B cell (primary cell): Measurements from ENCODE around the gene ZER1. TPM values are rescaled to one million over a fixed set of nuclear protein-coding genes. Genes with fewer than 3 reads are reported as not detected.

Source experiments
- ATAC-seq: fragments of 200-7000 bp; cut with Tn5 transposase; one replicate; pipeline ENCODE4 v1.10.0; 2021; ENCODE audit warnings: low read depth, mild to moderate bottlenecking, moderate number of reproducible peaks, moderate library complexity
- CTCF ChIA-PET: fragments of 350-600 bp; sonication (Branson Sonifier 250); formaldehyde crosslinking; loops from one replicate; lab custom pipeline; 2021; ENCODE audit warnings: antibody characterized with exemption, inconsistent platforms; lab: Charles Lee
- POLR2A ChIA-PET: fragments of 350-600 bp; sonication (Branson Sonifier 250); formaldehyde crosslinking; loops from one replicate; lab custom pipeline; 2021; ENCODE audit warnings: antibody characterized with exemption; lab: Charles Lee
- DNase-seq: peaks from one replicate; pipeline ENCODE4 v3.0.0; 2013
- H2AFZ ChIP-seq: 2 replicates; pipeline ENCODE4 v1.6.1; 2012; ENCODE audit warnings: mild to moderate bottlenecking, low read depth, low read length; ENCODE audit not compliant: insufficient read depth, poor library complexity, severe bottlenecking
- H3K27ac ChIP-seq, 2 donors: 1 replicate in 1 of 2; 2 replicates in 1 of 2; pipeline ENCODE4 v1.5.1; 2012 to 2013; ENCODE audit warnings: low read length in 2 of 2, mild to moderate bottlenecking in 2 of 2, moderate library complexity in 1 of 2
- H3K27me3 ChIP-seq, 4 experiments: fragments of 200-600 bp in 1 of 4; sonication (generic) in 1 of 4; replicated peaks in 1 of 4; 1 replicate in 2 of 4; 2 replicates in 2 of 4; pipeline versions ENCODE4 v1.6.1 to v1.7.0; 2013 to 2016; ENCODE audit warnings: low read length in 3 of 4, mild to moderate bottlenecking in 2 of 4, mixed read lengths in 1 of 4, moderate library complexity in 1 of 4; ENCODE audit not compliant: insufficient read depth in 4 of 4, control insufficient read depth in 3 of 4; ENCODE audit errors: control extremely low read depth in 1 of 4
- H3K36me3 ChIP-seq, 2 experiments: replicated peaks in 1 of 2; 1 replicate in 1 of 2; 2 replicates in 1 of 2; pipeline versions ENCODE4 v1.6.1 to v1.7.1; 2013; ENCODE audit warnings: low read length in 1 of 2; ENCODE audit not compliant: insufficient read depth in 2 of 2, control insufficient read depth in 1 of 2; ENCODE audit errors: control extremely low read depth in 1 of 2, extremely low read depth in 1 of 2
- H3K4me1 ChIP-seq, 2 donors: fragments of 200-600 bp in 1 of 2; sonication (generic) in 1 of 2; 1 replicate in 1 of 2; 2 replicates in 1 of 2; pipeline versions ENCODE4 v1.5.1 to v1.6.1; 2013 to 2017; ENCODE audit warnings: low read length in 2 of 2; ENCODE audit not compliant: control insufficient read depth in 2 of 2, insufficient read depth in 2 of 2
- H3K4me2 ChIP-seq: replicated peaks from 2 replicates; pipeline ENCODE3; 2012; ENCODE audit warnings: mild to moderate bottlenecking, low read depth, low read length; ENCODE audit not compliant: poor library complexity, severe bottlenecking
- H3K4me3 ChIP-seq, 5 experiments: fragments of 200-600 bp in 1 of 5; sonication (generic) in 1 of 5; 1 replicate in 3 of 5; 2 replicates in 2 of 5; pipeline versions ENCODE4 v1.5.1 to v1.7.0; 2011 to 2016; ENCODE audit warnings: low read length in 4 of 5, mild to moderate bottlenecking in 4 of 5, low read depth in 2 of 5, control low read depth in 1 of 5, moderate library complexity in 1 of 5; ENCODE audit not compliant: insufficient read depth in 1 of 5; ENCODE audit errors: control extremely low read depth in 1 of 5, extremely low read depth in 1 of 5
- H3K79me2 ChIP-seq: fragments of 200-600 bp; sonication (generic); one replicate; pipeline ENCODE4 v1.6.0; 2016; ENCODE audit warnings: low read length; ENCODE audit not compliant: control insufficient read depth, insufficient read depth
- H3K9ac ChIP-seq: fragments of 200-600 bp; sonication (generic); 2 replicates; pipeline ENCODE4 v1.6.1; 2017; ENCODE audit warnings: mild to moderate bottlenecking, low read length, moderate library complexity
- H3K9me3 ChIP-seq, 3 donors: one replicate each; pipeline versions ENCODE4 v1.6.1 to v1.7.1; 2013; ENCODE audit warnings: low read length in 2 of 3; ENCODE audit not compliant: control insufficient read depth in 2 of 3, insufficient read depth in 1 of 3; ENCODE audit errors: control extremely low read depth in 1 of 3
- H4K20me1 ChIP-seq: 2 replicates; pipeline ENCODE4 v1.6.0; 2012; ENCODE audit warnings: mild to moderate bottlenecking, low read length; ENCODE audit not compliant: insufficient read depth, control insufficient read depth, poor library complexity, severe bottlenecking
- H3K27ac Mint-ChIP-seq: one replicate; pipeline ENCODE4 v1.8.0; 2021; ENCODE audit warnings: mixed read lengths
- H3K27me3 Mint-ChIP-seq: one replicate; pipeline ENCODE4 v1.8.0; 2021; ENCODE audit warnings: mixed read lengths
- H3K4me1 Mint-ChIP-seq: one replicate; pipeline ENCODE4 v1.8.0; 2021; ENCODE audit warnings: mixed read lengths
- H3K4me3 Mint-ChIP-seq: one replicate; pipeline ENCODE4 v1.8.0; 2021; ENCODE audit warnings: mixed read lengths
- H3K9me3 Mint-ChIP-seq: one replicate; pipeline ENCODE4 v1.8.0; 2022; ENCODE audit warnings: mixed read lengths; ENCODE audit not compliant: insufficient read depth
- EZH2 ChIP-seq: IDR thresholded peaks from 2 replicates; pipeline ENCODE4 v1.6.1; 2012; ENCODE audit warnings: borderline replicate concordance, low read depth, mild to moderate bottlenecking, moderate library complexity, low read length; ENCODE audit not compliant: insufficient read depth, poor library complexity, severe bottlenecking
- WGBS: methylation state at CpG from one replicate; pipeline ENCODE4 v1.1.5; 2013; ENCODE audit warnings: missing lambda C conversion rate; ENCODE audit not compliant: insufficient coverage; 5-methylcytosine and 5-hydroxymethylcytosine counted together
- intact Hi-C: fragments of 100-400 bp; cut with micrococcal nuclease; formaldehyde crosslinking; loops from one replicate; pipeline ENCODE4 v1.10.0; 2022
- polyA plus RNA-seq: library from polyadenylated mRNA; depleted of rRNA; stranded (reverse); fragments of >200 nt; gene quantifications from 2 replicates; pipeline ENCODE4 v1.2.3, GENCODE V29; 2012
- total RNA-seq, 2 donors: library from RNA; stranded (reverse); fragments of 120-200 nt in 1 of 2; gene quantifications; 1 replicate in 1 of 2; 2 replicates in 1 of 2; pipeline versions ENCODE4 v1.2.3 to v1.2.4, GENCODE V29; 2013 to 2022
- TF ChIP-seq, protein P1 (sequence below): fragments of 200-600 bp; IDR thresholded peaks from one replicate; pipeline ENCODE4 v1.8.0; 2022; ENCODE audit warnings: antibody characterized with exemption, mild to moderate bottlenecking

The ZER1 gene
- total and polyA plus RNA-seq, 2 donors (not counting 1 experiment from before 2014, with no cell fraction given) = 26.9 to 42.2 TPM

DNA sequence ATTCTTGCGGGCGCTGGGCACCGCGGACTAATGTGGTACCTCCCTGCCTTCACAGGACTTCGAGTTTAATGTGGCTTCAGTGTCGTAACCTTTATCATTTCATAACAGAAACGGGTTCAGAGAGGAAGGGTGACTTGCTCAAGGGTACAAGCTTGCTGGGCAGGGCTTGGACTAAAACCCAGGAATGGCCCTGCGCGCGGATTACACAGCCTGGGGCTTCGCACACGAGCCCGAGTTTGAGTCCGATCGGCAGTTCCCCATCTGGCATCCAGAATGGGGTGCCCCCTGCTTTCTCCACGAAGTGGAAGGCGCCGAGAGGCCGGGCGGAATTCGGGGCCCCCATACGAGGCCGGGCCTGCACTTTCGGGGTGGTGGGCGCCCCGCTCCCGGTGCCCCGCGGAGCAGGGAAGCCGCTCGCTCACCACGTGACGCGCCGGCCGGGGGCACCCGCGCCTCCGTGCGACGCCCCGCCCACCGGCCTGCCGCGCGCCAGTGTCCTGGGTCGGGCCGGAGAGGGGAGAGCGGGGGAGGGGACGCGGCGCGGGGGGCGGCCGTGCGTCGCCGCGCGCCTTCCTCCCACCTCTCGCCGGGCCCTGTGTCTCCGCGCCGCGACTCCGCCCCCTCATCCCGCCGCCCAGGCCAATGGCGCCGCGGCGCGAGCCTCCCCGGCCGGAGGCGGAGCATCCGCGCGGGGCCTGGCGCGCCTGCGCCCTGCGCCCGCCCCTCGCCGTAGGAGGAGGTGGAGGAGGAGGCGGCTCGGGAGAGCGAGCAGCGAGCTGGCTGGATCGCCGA is 83.0 kb downstream of the ZER1 start, which contains the start of gene SET:
Gene SET (plus strand): TSS at position 722 of the 792 bp plus-strand sequence. CDS start 361 bp downstream, outside the sequence.
- peaks cover 60% of the 10 kb centered on the region for H3K4me1 Mint-ChIP-seq
- no peaks in the 10 kb centered on the region for H3K9me3 ChIP-seq
- ChIA-PET POLR2A (interaction anchor here (0.5 to 1.9 kb wide), 4 partner anchors 31 to 130 kb away, joined by 3 to 8 read pairs (median 4); partner anchors contain the start of genes DYNC2I2 and ENDOG), CTCF (interaction anchor here (1.3 kb wide), 2 partner anchors 25 to 34 kb away, joined by 3 to 4 read pairs; no protein-coding TSS in a partner anchor)
- peak within 1 kb of the TSS; percentile 57 to 81 (median 70) for H3K4me3 ChIP-seq
- DNase-seq = peak; percentile 97
- peaks cover 30% of the 10 kb centered on the region for H4K20me1 ChIP-seq
- H3K4me1 ChIP-seq = peaks cover 47 to 57% of the 10 kb centered on the region in 2 donors
- H3K27me3 ChIP-seq = no peaks in the 10 kb centered on the region
- TF ChIP-seq, protein P1, sequence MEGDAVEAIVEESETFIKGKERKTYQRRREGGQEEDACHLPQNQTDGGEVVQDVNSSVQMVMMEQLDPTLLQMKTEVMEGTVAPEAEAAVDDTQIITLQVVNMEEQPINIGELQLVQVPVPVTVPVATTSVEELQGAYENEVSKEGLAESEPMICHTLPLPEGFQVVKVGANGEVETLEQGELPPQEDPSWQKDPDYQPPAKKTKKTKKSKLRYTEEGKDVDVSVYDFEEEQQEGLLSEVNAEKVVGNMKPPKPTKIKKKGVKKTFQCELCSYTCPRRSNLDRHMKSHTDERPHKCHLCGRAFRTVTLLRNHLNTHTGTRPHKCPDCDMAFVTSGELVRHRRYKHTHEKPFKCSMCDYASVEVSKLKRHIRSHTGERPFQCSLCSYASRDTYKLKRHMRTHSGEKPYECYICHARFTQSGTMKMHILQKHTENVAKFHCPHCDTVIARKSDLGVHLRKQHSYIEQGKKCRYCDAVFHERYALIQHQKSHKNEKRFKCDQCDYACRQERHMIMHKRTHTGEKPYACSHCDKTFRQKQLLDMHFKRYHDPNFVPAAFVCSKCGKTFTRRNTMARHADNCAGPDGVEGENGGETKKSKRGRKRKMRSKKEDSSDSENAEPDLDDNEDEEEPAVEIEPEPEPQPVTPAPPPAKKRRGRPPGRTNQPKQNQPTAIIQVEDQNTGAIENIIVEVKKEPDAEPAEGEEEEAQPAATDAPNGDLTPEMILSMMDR = no peak
- TF ChIP-seq EZH2 = no peak
- no peaks in the 10 kb centered on the region for H3K9me3 Mint-ChIP-seq
- H3K4me2 ChIP-seq = peak within 1 kb of the TSS; percentile 85
- peaks cover 82% of the 10 kb centered on the region for H3K79me2 ChIP-seq
- H3K9ac ChIP-seq = peak within 1 kb of the TSS; percentile 77
- H3K27me3 Mint-ChIP-seq = no peaks in the 10 kb centered on the region
- H2AFZ ChIP-seq = peak within 1 kb of the TSS; percentile 61
- WGBS = 5% methylated on average over 84 of the region's 93 CpGs
- ATAC-seq = peak; percentile 81
- peaks cover 11 to 28% of the 10 kb centered on the region in 2 experiments for H3K36me3 ChIP-seq
- intact Hi-C loops = loop anchor here (1.0 to 5.0 kb wide), 8 partner anchors 32 to 231 kb away; partner anchors contain the start of genes DYNC2I2, ENDOG, ODF2 and SPOUT1
- H3K27ac ChIP-seq = peak within 1 kb of the TSS; percentile 89 to 91
- peak within 1 kb of the TSS; percentile 95 for H3K27ac Mint-ChIP-seq
- H3K4me3 Mint-ChIP-seq = peak within 1 kb of the TSS; percentile 89
